Neural cell (in vitro differentiated cells): ENCODE results near the gene F2R. TPM values are rescaled to one million over a fixed set of nuclear protein-coding genes. Genes with fewer than 3 reads are reported as not detected.

Experiments
- H2AFZ ChIP-seq: fragments of 200-600, 300-800 bp; sonication (generic), shearing (Covaris generic); 2 replicates; pipeline ENCODE4 v1.6.0; 2014; ENCODE audit warnings: low read depth, mild to moderate bottlenecking, antibody characterized with exemption, low read length, moderate library complexity
- H3F3A ChIP-seq: fragments of 200-600 bp; shearing (Covaris generic); 2 replicates; pipeline ENCODE4 v1.6.1; 2016; ENCODE audit warnings: mild to moderate bottlenecking, moderate library complexity, mixed read lengths, antibody characterized with exemption, low read length; ENCODE audit not compliant: insufficient read depth, poor library complexity, severe bottlenecking
- H3K27ac ChIP-seq: fragments of 200-600, 300-800 bp; sonication (generic), shearing (Covaris generic); 2 replicates; pipeline ENCODE4 v1.5.1; 2014; ENCODE audit warnings: mild to moderate bottlenecking, low read length, moderate library complexity
- H3K27me3 ChIP-seq: fragments of 300-800, 200-600 bp; sonication (generic), shearing (Covaris generic); 2 replicates; pipeline ENCODE4 v1.6.0; 2014; ENCODE audit warnings: mild to moderate bottlenecking, low read depth, low read length, moderate library complexity; ENCODE audit not compliant: insufficient read depth
- H3K36me3 ChIP-seq: fragments of 300-800, 200-600 bp; sonication (generic), shearing (Covaris generic); 2 replicates; pipeline ENCODE4 v1.5.1; 2014; ENCODE audit warnings: mild to moderate bottlenecking, antibody characterized with exemption, low read length, moderate library complexity; ENCODE audit not compliant: insufficient read depth
- H3K4me2 ChIP-seq: fragments of 300-800, 200-600 bp; sonication (generic), shearing (Covaris generic); 2 replicates; pipeline ENCODE4 v1.6.0; 2014; ENCODE audit warnings: mild to moderate bottlenecking, low read length
- H3K4me3 ChIP-seq: fragments of 300-800, 200-600 bp; sonication (generic), shearing (Covaris generic); 2 replicates; pipeline ENCODE4 v1.5.1; 2014; ENCODE audit warnings: mild to moderate bottlenecking, low read length, moderate library complexity
- H3K79me2 ChIP-seq: fragments of 200-600 bp; shearing (Covaris generic); replicated peaks from 2 replicates; pipeline ENCODE4 v1.6.0; 2014; ENCODE audit warnings: mild to moderate bottlenecking, low read length, moderate library complexity; ENCODE audit not compliant: insufficient read depth
- H3K9ac ChIP-seq: fragments of 300-800, 200-600 bp; sonication (generic), shearing (Covaris generic); 2 replicates; pipeline ENCODE4 v1.6.1; 2016; ENCODE audit warnings: mild to moderate bottlenecking, low read length, mixed read lengths
- H3K9me2 ChIP-seq: fragments of 200-600 bp; shearing (Covaris generic); 2 replicates; pipeline ENCODE4 v1.6.1; 2016; ENCODE audit warnings: mild to moderate bottlenecking, low read length, mixed read lengths; ENCODE audit not compliant: insufficient read depth
- H3K9me3 ChIP-seq: fragments of 200-600, 300-800 bp; sonication (generic), shearing (Covaris generic); 2 replicates; pipeline ENCODE4 v1.6.1; 2016; ENCODE audit warnings: mild to moderate bottlenecking, mixed run types, low read length, moderate library complexity, mixed read lengths
- H4K20me1 ChIP-seq: fragments of 200-600 bp; shearing (Covaris generic); 2 replicates; pipeline ENCODE4 v1.6.1; 2016; ENCODE audit warnings: mild to moderate bottlenecking, mixed run types; ENCODE audit not compliant: insufficient read depth
- EP300 ChIP-seq: fragments of 450-650 bp; conservative IDR thresholded peaks from 2 replicates; pipeline ENCODE4 v1.6.1; 2014; ENCODE audit warnings: antibody characterized with exemption, mild to moderate bottlenecking, moderate library complexity; ENCODE audit not compliant: poor library complexity, severe bottlenecking
- EZH2 ChIP-seq: fragments of 200-600, 300-800 bp; shearing (Covaris generic), sonication (generic); IDR thresholded peaks from 2 replicates; pipeline ENCODE4 v1.6.1; 2014; ENCODE audit warnings: antibody characterized with exemption, low read length, borderline replicate concordance, mild to moderate bottlenecking; ENCODE audit not compliant: insufficient read depth, poor library complexity, severe bottlenecking
- MXI1 ChIP-seq: fragments of 450-650 bp; conservative IDR thresholded peaks from 2 replicates; pipeline ENCODE4 v1.6.1; 2014; ENCODE audit warnings: antibody characterized with exemption, mild to moderate bottlenecking; ENCODE audit not compliant: poor library complexity, severe bottlenecking
- POLR2AphosphoS5 ChIP-seq: IDR thresholded peaks from 2 replicates; pipeline ENCODE4 v1.6.1; 2012
- RAD21 ChIP-seq: fragments of 450-650 bp; conservative IDR thresholded peaks from 2 replicates; pipeline ENCODE4 v1.6.1; 2014; ENCODE audit warnings: antibody characterized with exemption, mild to moderate bottlenecking, moderate library complexity
- SMC3 ChIP-seq: fragments of 450-650 bp; conservative IDR thresholded peaks from 2 replicates; pipeline ENCODE4 v1.6.1; 2014; ENCODE audit warnings: antibody characterized with exemption, mild to moderate bottlenecking, moderate library complexity; ENCODE audit not compliant: poor library complexity
- TAF1 ChIP-seq: IDR thresholded peaks from 2 replicates; pipeline ENCODE4 v1.6.1; 2012; ENCODE audit warnings: low read depth
- polyA plus RNA-seq: library from polyadenylated mRNA; depleted of rRNA; stranded (reverse); fragments of >200 nt; gene quantifications from 2 replicates; pipeline ENCODE4 v1.2.3, GENCODE V29; 2014
- TF ChIP-seq, protein P1 (sequence below): IDR thresholded peaks from 2 replicates; pipeline ENCODE4 v1.6.1; 2012; ENCODE audit warnings: borderline replicate concordance
- TF ChIP-seq, protein P2 (sequence below): fragments of 450-650 bp; IDR thresholded peaks from 2 replicates; pipeline ENCODE4 v1.5.1; 2014; ENCODE audit warnings: antibody characterized with exemption, mild to moderate bottlenecking, moderate library complexity; ENCODE audit not compliant: poor library complexity, severe bottlenecking

The F2R gene
- polyA plus RNA-seq, 1 donor from 2014 or later, result 35.9 TPM

DNA sequence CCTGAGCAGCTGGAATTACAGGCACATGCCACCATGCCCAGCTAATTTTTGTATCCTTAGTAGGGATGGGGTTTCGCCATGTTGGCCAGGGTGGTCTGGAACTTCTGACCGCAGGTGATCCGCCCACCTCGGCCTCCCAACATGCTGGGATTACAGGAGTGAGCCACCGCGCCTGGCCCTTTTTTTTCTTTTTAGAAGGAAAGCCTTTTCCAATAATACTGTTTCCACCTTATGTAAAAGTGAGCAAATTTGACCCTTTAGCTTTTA lies 23.7 kb upstream of the F2R start:
- H3K4me2 ChIP-seq, result no peak overlapping the region
- no peaks in the 10 kb centered on the region for H4K20me1 ChIP-seq
- no peak overlapping the region for H3K4me3 ChIP-seq
- H3K27ac ChIP-seq, result no peak overlapping the region
- TF ChIP-seq MXI1, result no peak
- TF ChIP-seq RAD21, result no peak
- no peak for TF ChIP-seq SMC3
- no peak for TF ChIP-seq TAF1
- TF ChIP-seq, protein P1, sequence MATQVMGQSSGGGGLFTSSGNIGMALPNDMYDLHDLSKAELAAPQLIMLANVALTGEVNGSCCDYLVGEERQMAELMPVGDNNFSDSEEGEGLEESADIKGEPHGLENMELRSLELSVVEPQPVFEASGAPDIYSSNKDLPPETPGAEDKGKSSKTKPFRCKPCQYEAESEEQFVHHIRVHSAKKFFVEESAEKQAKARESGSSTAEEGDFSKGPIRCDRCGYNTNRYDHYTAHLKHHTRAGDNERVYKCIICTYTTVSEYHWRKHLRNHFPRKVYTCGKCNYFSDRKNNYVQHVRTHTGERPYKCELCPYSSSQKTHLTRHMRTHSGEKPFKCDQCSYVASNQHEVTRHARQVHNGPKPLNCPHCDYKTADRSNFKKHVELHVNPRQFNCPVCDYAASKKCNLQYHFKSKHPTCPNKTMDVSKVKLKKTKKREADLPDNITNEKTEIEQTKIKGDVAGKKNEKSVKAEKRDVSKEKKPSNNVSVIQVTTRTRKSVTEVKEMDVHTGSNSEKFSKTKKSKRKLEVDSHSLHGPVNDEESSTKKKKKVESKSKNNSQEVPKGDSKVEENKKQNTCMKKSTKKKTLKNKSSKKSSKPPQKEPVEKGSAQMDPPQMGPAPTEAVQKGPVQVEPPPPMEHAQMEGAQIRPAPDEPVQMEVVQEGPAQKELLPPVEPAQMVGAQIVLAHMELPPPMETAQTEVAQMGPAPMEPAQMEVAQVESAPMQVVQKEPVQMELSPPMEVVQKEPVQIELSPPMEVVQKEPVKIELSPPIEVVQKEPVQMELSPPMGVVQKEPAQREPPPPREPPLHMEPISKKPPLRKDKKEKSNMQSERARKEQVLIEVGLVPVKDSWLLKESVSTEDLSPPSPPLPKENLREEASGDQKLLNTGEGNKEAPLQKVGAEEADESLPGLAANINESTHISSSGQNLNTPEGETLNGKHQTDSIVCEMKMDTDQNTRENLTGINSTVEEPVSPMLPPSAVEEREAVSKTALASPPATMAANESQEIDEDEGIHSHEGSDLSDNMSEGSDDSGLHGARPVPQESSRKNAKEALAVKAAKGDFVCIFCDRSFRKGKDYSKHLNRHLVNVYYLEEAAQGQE, result no peak
- no peaks in the 10 kb centered on the region for H3K9me2 ChIP-seq
- H2AFZ ChIP-seq, result no peak overlapping the region
- H3K79me2 ChIP-seq, result no peaks in the 10 kb centered on the region
- H3K36me3 ChIP-seq, result no peaks in the 10 kb centered on the region
- H3K27me3 ChIP-seq, result no peaks in the 10 kb centered on the region
- no peak overlapping the region for H3K9ac ChIP-seq
- no peaks in the 10 kb centered on the region for H3F3A ChIP-seq
- no peaks in the 10 kb centered on the region for H3K9me3 ChIP-seq

DNA sequence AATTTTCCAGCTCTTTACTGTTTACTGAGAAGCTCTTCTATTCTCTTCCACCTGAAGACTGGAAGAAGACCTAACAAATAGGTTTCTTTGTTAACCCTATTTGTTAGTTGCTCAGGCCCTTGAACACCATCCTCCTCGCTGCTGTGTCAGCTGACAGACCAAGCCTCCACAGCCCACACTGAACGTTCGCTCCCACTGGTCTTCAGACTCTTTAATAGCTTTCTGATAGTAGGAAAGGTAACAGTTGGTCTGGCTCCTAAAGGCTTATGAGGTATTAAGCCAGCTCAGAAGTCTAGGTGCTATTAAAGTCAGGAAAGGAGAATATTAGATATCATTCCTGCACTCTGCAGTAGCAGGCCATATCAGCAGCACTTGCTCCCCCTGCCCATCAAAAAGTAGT lies 23.3 kb upstream of the F2R start:
- no peaks in the 10 kb centered on the region for H3F3A ChIP-seq
- no peaks in the 10 kb centered on the region for H3K36me3 ChIP-seq
- H3K4me2 ChIP-seq, result no peak overlapping the region
- H3K9ac ChIP-seq, result no peak overlapping the region
- TF ChIP-seq EZH2 (no peak), SMC3 (no peak), POLR2AphosphoS5 (no peak), RAD21 (no peak), TAF1 (no peak), EP300 (no peak), MXI1 (no peak)
- TF ChIP-seq, protein P1, result no peak
- TF ChIP-seq, protein P2, sequence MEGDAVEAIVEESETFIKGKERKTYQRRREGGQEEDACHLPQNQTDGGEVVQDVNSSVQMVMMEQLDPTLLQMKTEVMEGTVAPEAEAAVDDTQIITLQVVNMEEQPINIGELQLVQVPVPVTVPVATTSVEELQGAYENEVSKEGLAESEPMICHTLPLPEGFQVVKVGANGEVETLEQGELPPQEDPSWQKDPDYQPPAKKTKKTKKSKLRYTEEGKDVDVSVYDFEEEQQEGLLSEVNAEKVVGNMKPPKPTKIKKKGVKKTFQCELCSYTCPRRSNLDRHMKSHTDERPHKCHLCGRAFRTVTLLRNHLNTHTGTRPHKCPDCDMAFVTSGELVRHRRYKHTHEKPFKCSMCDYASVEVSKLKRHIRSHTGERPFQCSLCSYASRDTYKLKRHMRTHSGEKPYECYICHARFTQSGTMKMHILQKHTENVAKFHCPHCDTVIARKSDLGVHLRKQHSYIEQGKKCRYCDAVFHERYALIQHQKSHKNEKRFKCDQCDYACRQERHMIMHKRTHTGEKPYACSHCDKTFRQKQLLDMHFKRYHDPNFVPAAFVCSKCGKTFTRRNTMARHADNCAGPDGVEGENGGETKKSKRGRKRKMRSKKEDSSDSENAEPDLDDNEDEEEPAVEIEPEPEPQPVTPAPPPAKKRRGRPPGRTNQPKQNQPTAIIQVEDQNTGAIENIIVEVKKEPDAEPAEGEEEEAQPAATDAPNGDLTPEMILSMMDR, result no peak
- no peaks in the 10 kb centered on the region for H3K9me2 ChIP-seq
- no peaks in the 10 kb centered on the region for H3K27me3 ChIP-seq
- no peaks in the 10 kb centered on the region for H4K20me1 ChIP-seq
- H3K27ac ChIP-seq, result no peak overlapping the region
- H3K79me2 ChIP-seq, result no peaks in the 10 kb centered on the region
- no peak overlapping the region for H3K4me3 ChIP-seq
- H3K9me3 ChIP-seq, result no peaks in the 10 kb centered on the region
- no peak overlapping the region for H2AFZ ChIP-seq
